H1 (cell line): ENCODE results near the gene HTR2A. TPM values are rescaled to one million over a fixed set of nuclear protein-coding genes. Genes with fewer than 3 reads are reported as not detected.

Source experiments
- ATF3 ChIP-seq: IDR thresholded peaks from 2 replicates; pipeline ENCODE4 v1.6.1; 2011; ENCODE audit warnings: low read depth, mild to moderate bottlenecking, low read length; ENCODE audit not compliant: insufficient read depth
- ZNF274 ChIP-seq: IDR thresholded peaks from 2 replicates; pipeline ENCODE4 v1.7.0; 2012; ENCODE audit warnings: low read length, borderline replicate concordance; ENCODE audit errors: extremely low read depth
- polyA plus RNA-seq, 7 experiments: library from polyadenylated mRNA; depleted of rRNA in 3 of 7; stranded (reverse) in 5 of 7; unstranded in 2 of 7; fragments of >200 nt in 5 of 7; fragments of 200-250 nt in 2 of 7; gene quantifications; 1 replicate in 5 of 7; 2 replicates in 1 of 7; 4 replicates in 1 of 7; pipeline versions ENCODE4 v1.2.1 to v1.2.3, GENCODE V29; 2011 to 2013; ENCODE audit warnings: missing spikeins in 2 of 7, mixed read lengths in 2 of 7
- total RNA-seq: library from RNA; stranded (reverse); fragmentation: NEBNext Ultra II Directional; extraction: Animal tissue kit (Norgen Biotek cat#: 25700); gene quantifications from 2 replicates; pipeline ENCODE4 v1.2.1, GENCODE V29; 2021

Gene HTR2A
- total and polyA plus RNA-seq, 2 of the 8 experiments (the other 6 are each of a cell fraction or from before 2014, with no cell fraction given) = not detected

- TF ChIP-seq ATF3 (peak; percentile 35; the same call in 1 of the 2 replicates), ZNF274 (no peak)
Measured at GRCh38 chr13:46796515-46797474, 100.1 kb downstream of the HTR2A start, which contains the start of gene ESD (continued).
